BJ (cell line): ENCODE measurements around the gene FRMD5. TPM values are rescaled to one million over a fixed set of nuclear protein-coding genes. Genes with fewer than 3 reads are reported as not detected.

Source experiments
- CTCF ChIA-PET: fragments of 350-600 bp; formaldehyde crosslinking; extraction: SDS; loops from one replicate; lab custom pipeline; 2021; ENCODE audit warnings: antibody characterized with exemption, inconsistent platforms; lab: Yijun Ruan, JAX
- POLR2A ChIA-PET: fragments of 300-600 bp; sonication (Branson Sonifier 250); formaldehyde crosslinking; extraction: SDS; loops from one replicate; lab custom pipeline; 2021; ENCODE audit warnings: antibody characterized with exemption; lab: Charles Lee
- DNase-seq: peaks from one replicate; pipeline ENCODE4 v3.0.0-alpha.2; 2011; ENCODE audit warnings: low read depth
- H3K27me3 ChIP-seq: 2 replicates; pipeline ENCODE4 v1.6.0; 2011; ENCODE audit warnings: low read length; ENCODE audit not compliant: control insufficient read depth, insufficient read depth
- H3K36me3 ChIP-seq: 2 replicates; pipeline ENCODE4 v1.5.1; 2011; ENCODE audit warnings: low read length; ENCODE audit not compliant: control insufficient read depth, insufficient read depth
- H3K4me3 ChIP-seq: 2 replicates; pipeline ENCODE4 v1.5.1; 2011; ENCODE audit warnings: low read depth, mild to moderate bottlenecking, control low read depth, low read length
- polyA plus RNA-seq: library from polyadenylated mRNA; depleted of rRNA; stranded (reverse); fragments of >200 nt; gene quantifications from 2 replicates; pipeline ENCODE4 v1.2.3, GENCODE V29; 2011
- TF ChIP-seq, protein P1 (sequence below): IDR thresholded peaks from 2 replicates; pipeline ENCODE4 v1.5.1; 2011; ENCODE audit warnings: low read depth, mild to moderate bottlenecking, control low read depth, inconsistent platforms, low read length, moderate library complexity; ENCODE audit not compliant: insufficient read depth

The FRMD5 gene
- polyA plus RNA-seq, 1 experiment = 0.96 TPM

DNA sequence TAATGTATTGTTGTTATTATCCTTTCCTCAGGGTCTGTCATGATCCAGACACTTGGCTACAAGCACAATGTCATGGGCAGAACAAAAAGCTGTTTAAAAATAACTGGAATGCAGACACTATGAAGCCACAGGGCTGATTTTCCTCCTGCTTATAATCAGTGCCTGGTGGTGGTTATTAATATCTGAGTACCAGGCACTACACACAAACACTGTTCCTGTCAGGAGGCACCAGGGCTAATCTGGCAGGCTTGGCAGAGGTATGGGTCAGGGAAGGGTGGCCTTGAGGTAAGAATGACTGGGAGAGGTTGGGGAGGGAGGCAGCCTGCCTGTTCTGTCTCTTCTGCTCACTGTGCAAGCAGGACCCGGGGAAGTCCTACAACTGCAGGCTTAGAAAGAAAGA, 301.1 kb downstream of the FRMD5 start:
- Histone ChIP-seq H3K36me3 (no peaks in the 10 kb centered on the region; the same call in 1 of the 2 replicates), H3K4me3 (no peak overlapping the region), H3K27me3 (no peaks in the 10 kb centered on the region)
- TF ChIP-seq, protein P1, sequence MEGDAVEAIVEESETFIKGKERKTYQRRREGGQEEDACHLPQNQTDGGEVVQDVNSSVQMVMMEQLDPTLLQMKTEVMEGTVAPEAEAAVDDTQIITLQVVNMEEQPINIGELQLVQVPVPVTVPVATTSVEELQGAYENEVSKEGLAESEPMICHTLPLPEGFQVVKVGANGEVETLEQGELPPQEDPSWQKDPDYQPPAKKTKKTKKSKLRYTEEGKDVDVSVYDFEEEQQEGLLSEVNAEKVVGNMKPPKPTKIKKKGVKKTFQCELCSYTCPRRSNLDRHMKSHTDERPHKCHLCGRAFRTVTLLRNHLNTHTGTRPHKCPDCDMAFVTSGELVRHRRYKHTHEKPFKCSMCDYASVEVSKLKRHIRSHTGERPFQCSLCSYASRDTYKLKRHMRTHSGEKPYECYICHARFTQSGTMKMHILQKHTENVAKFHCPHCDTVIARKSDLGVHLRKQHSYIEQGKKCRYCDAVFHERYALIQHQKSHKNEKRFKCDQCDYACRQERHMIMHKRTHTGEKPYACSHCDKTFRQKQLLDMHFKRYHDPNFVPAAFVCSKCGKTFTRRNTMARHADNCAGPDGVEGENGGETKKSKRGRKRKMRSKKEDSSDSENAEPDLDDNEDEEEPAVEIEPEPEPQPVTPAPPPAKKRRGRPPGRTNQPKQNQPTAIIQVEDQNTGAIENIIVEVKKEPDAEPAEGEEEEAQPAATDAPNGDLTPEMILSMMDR = no peak
- POLR2A ChIA-PET = no interaction called here
- CTCF ChIA-PET = interaction anchor here (1.3 to 2.1 kb wide), 2 partner anchors 11 to 12 kb away, joined by 4 to 5 read pairs; no protein-coding TSS in a partner anchor
- no peak for DNase-seq

DNA sequence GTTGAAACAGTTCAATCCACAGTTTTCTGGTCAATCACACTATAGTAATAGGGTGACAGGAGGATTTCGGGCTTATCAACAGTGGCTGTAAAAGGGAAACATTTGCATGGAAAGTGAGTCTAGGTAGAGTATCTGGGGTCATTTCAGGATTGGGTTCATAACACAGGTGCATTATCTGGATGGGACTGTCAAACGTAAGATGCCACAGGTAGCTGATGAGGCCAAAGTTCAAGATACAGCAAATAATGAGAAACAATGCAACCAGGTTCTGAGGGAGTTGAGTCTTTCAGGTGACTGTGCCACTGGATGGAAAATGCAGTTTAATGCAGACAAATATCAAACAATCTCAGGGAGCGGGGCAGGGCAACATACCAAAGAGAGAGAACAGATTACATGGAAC, 306.0 kb downstream of the FRMD5 start:
- TF ChIP-seq, protein P1 = no peak
- no peak for DNase-seq
- ChIA-PET CTCF (interaction anchor here (1.8 kb wide), 1 partner anchor 9 kb away, joined by 4 read pairs; no protein-coding TSS in a partner anchor), POLR2A (no interaction called here)
- no peak overlapping the region for H3K4me3 ChIP-seq
- H3K27me3 ChIP-seq = no peaks in the 10 kb centered on the region
- no peaks in the 10 kb centered on the region; the same call in none of the 2 replicates for H3K36me3 ChIP-seq

GRCh38 chr15:43887901-43888300, 307.2 kb downstream of the FRMD5 start:
- Histone ChIP-seq H3K4me3 (no peak overlapping the region), H3K27me3 (no peaks in the 10 kb centered on the region), H3K36me3 (no peaks in the 10 kb centered on the region; the same call in none of the 2 replicates)
- POLR2A ChIA-PET = no interaction called here
- TF ChIP-seq, protein P1 = no peak
- CTCF ChIA-PET = interaction anchor here (0.9 to 1.8 kb wide), 3 partner anchors 8 to 173 kb away, joined by 3 to 4 read pairs (median 4); no protein-coding TSS in a partner anchor
- no peak for DNase-seq

DNA sequence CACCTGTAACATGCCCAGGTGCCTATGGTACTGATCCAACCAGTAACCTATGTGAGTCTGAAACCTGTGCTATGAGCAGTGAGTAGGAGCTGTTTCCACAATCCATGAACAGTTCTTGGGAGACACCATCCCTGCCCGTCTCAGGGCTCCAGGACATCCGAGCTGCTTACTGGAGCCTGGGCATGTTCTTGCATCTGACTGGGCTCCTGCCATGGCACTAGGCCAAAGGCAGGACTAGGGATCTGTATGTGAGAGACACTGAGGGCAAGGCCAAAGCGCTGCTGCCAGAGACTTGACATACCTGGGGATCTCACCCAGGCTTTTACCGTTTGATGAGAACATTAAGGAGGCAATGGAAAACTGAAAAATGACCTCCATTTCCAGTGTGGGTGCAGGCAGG, 308.5 kb downstream of the FRMD5 start:
- no peak overlapping the region for H3K4me3 ChIP-seq
- no peak for DNase-seq
- CTCF ChIA-PET = interaction anchor here (2.4 kb wide), 1 partner anchor 14 kb away, joined by 11 read pairs; no protein-coding TSS in a partner anchor
- POLR2A ChIA-PET = no interaction called here
- TF ChIP-seq, protein P1 = no peak
- H3K36me3 ChIP-seq = no peaks in the 10 kb centered on the region; the same call in none of the 2 replicates
- H3K27me3 ChIP-seq = no peaks in the 10 kb centered on the region

- Histone ChIP-seq H3K36me3 (no peaks in the 10 kb centered on the region; the same call in none of the 2 replicates), H3K4me3 (no peak overlapping the region), H3K27me3 (no peaks in the 10 kb centered on the region)
- POLR2A ChIA-PET = no interaction called here
- DNase-seq = no peak
- CTCF ChIA-PET = interaction anchor here (1.3 to 1.7 kb wide), 3 partner anchors 16 to 21 kb away, joined by 3 to 5 read pairs (median 3); no protein-coding TSS in a partner anchor
- TF ChIP-seq, protein P1 = no peak
These were observed 311.5 kb downstream of the FRMD5 start for GRCh38 chr15:43883571-43883970.
